Measurements from ENCODE around the gene ODAD4. TPM values are rescaled to one million over a fixed set of nuclear protein-coding genes. Genes with fewer than 3 reads are reported as not detected.
A peak's percentile ranks its signal among the peaks of the same experiment; 100 is the strongest.

Gene ODAD4
- total and polyA plus RNA-seq, 2 of the 4 experiments (the other 2 are of a cell fraction), result 0.38 to 0.54 TPM

DNA sequence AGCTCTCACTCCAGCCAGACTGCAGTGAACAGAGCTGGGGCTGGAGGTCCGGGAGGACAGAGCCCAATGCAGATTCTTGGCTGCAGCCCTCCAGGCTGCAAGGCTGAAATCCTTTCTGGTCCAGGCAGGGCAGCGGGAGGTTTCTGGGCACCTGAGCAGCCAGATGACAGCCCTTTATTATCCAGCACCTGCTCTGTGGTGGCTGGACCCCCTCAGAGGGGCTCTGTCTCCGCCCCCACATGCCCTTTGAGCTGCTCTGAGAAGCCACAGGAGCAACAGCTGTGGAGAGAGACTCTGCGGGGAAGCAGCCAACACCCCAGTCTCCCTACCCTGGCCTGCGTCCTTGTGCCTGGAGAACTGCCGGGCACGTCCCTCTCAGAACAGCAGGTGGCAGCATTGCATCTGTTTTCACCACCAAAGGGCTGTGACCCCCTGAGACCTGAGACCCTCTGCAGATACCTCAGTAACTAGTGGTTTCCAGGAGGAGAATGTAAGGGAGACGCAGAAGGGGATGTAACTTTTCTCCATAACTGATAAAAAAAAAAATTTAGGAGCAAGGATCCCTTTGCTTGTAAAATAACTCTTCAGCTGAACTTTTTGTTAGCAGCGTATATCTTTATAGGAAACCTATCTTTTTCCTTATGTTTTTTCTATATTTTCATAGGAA is 32.5 kb downstream of the ODAD4 start:
- BruUV-seq (replicated peaks), result no TSS peak
- no CpG with 5 or more reads among the region's 9 CpGs for WGBS, 2 experiments (ENCODE audit: extremely low coverage in 2 of 2, insufficient read length in 1 of 2)
- Histone ChIP-seq H3K4me3 (ENCODE audit: insufficient read depth, low read depth, low read length) (no peak overlapping the region), H2BK15ac (ENCODE audit: low read depth, low read length) (no peak overlapping the region), H2AFZ (replicated peaks; ENCODE audit: low read length, poor library complexity) (peak overlapping the region; percentile 82), H3K9me1 (ENCODE audit: insufficient read depth, low read length) (peaks cover 5% of the 10 kb centered on the region; the same call in 1 of the 2 replicates), H2AK5ac (ENCODE audit: low read depth, low read length) (no peak overlapping the region), H2BK120ac (ENCODE audit: low read depth, low read length) (no peak overlapping the region), H3K4me2 (ENCODE audit: low read depth, low read length) (no peak overlapping the region), H3K18ac (ENCODE audit: low read depth, low read length) (no peak overlapping the region), H3K27me3 (ENCODE audit: control insufficient read depth, insufficient read depth, low read length) (no peaks in the 10 kb centered on the region), H4K20me1 (ENCODE audit: insufficient read depth, low read length) (peaks cover 6% of the 10 kb centered on the region), H2AK9ac (replicated peaks; ENCODE audit: low read depth, low read length, poor library complexity) (peak overlapping the region; percentile 62), H3K56ac (ENCODE audit: extremely low read depth, insufficient read depth, low read length) (no peak overlapping the region), H4K5ac (ENCODE audit: low read depth, low read length) (no peak overlapping the region), H2BK5ac (ENCODE audit: low read depth, low read length, poor library complexity, severe bottlenecking) (no peak overlapping the region), H3K14ac (replicated peaks; ENCODE audit: low read depth, low read length) (no peak overlapping the region), H3K23ac (ENCODE audit: low read depth, low read length) (no peak overlapping the region), H4K8ac (ENCODE audit: low read depth in 2 of 2, low read length in 2 of 2) (no peak overlapping the region), H3K27ac (ENCODE audit: insufficient read depth, low read length) (no peak overlapping the region), H3K9me3 (ENCODE audit: control insufficient read depth, insufficient read depth, low read length) (no peaks in the 10 kb centered on the region), H3K36me3 (ENCODE audit: control insufficient read depth, insufficient read depth, low read length) (peaks cover 2% of the 10 kb centered on the region), H3K9ac (ENCODE audit: low read depth, low read length) (no peak overlapping the region), H3K4ac (ENCODE audit: low read depth, low read length) (no peak overlapping the region), H3K4me1 (ENCODE audit: control insufficient read depth, insufficient read depth, low read length) (peaks cover 18% of the 10 kb centered on the region), H2BK20ac (ENCODE audit: low read depth, low read length) (no peak overlapping the region), H3K79me1 (ENCODE audit: low read depth in 1 of 2, low read length in 2 of 2) (peaks cover under 1 to 17% of the 10 kb centered on the region in 2 experiments; a peak in 2 of 4 replicates), H4K91ac (ENCODE audit: insufficient read depth, low read depth, low read length) (no peak overlapping the region)
- in situ Hi-C loops (cut with MboI; ENCODE audit: low sequenced_read_pairs) (loop anchor here (10.0 kb wide), 1 partner anchor 228 kb away; the partner anchor contains the start of gene HAP1), intact Hi-C loops (cut with micrococcal nuclease) (loop anchor here (1.0 to 5.0 kb wide), 3 partner anchors 138 to 564 kb away; no protein-coding TSS in a partner anchor), dilution Hi-C loops (cut with HindIII; ENCODE audit: low sequenced_read_pairs, unreplicated experiment) (no loop called here)
- ATAC-seq (ENCODE audit: low read depth) (peak; percentile 19; the same call in 1 of the 2 replicates), DNase-seq (peak; percentile 53)
- ChIA-PET CTCF (interaction anchor here (0.6 to 1.6 kb wide), 5 partner anchors 28 to 254 kb away, joined by 3 to 5 read pairs (median 3); partner anchors contain the start of gene NKIRAS2), POLR2A (ENCODE audit: unreplicated experiment) (interaction anchor here (0.6 kb wide), 1 partner anchor 12 kb away, joined by 6 read pairs; no protein-coding TSS in a partner anchor)
- TF ChIP-seq MXI1 (IDR thresholded peaks at IDR 0.05; ENCODE audit: borderline replicate concordance, low read depth, low read length), result no peak
- TF ChIP-seq SMC3 (IDR thresholded peaks at IDR 0.05; ENCODE audit: low read depth, low read length), result peak; percentile 72
- TF ChIP-seq RAD21 (IDR thresholded peaks at IDR 0.05; ENCODE audit: low read length), result peak; percentile 83
- TF ChIP-seq, protein P1, sequence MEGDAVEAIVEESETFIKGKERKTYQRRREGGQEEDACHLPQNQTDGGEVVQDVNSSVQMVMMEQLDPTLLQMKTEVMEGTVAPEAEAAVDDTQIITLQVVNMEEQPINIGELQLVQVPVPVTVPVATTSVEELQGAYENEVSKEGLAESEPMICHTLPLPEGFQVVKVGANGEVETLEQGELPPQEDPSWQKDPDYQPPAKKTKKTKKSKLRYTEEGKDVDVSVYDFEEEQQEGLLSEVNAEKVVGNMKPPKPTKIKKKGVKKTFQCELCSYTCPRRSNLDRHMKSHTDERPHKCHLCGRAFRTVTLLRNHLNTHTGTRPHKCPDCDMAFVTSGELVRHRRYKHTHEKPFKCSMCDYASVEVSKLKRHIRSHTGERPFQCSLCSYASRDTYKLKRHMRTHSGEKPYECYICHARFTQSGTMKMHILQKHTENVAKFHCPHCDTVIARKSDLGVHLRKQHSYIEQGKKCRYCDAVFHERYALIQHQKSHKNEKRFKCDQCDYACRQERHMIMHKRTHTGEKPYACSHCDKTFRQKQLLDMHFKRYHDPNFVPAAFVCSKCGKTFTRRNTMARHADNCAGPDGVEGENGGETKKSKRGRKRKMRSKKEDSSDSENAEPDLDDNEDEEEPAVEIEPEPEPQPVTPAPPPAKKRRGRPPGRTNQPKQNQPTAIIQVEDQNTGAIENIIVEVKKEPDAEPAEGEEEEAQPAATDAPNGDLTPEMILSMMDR (conservative IDR thresholded peaks at IDR 0.05; ENCODE audit: low read depth, low read length), result peak; percentile 85
